IPS-15b (cell line): ENCODE measurements around the gene GHR.
"Not testable (repeated sequence)": the region's sequence is repeated elsewhere in the genome, so short reads cannot be mapped to it uniquely, and the experiment has no call there.

Experiments
- H3K27me3 ChIP-seq: one replicate; pipeline ENCODE4 v1.6.1; 2013; ENCODE audit warnings: low read length; ENCODE audit not compliant: control insufficient read depth, insufficient read depth
- H3K36me3 ChIP-seq: one replicate; pipeline ENCODE4 v1.6.1; 2013; ENCODE audit warnings: low read length; ENCODE audit not compliant: control insufficient read depth, insufficient read depth
- H3K4me1 ChIP-seq: one replicate; pipeline ENCODE4 v1.6.1; 2013; ENCODE audit warnings: mild to moderate bottlenecking, low read length; ENCODE audit not compliant: control insufficient read depth, insufficient read depth
- H3K4me3 ChIP-seq: one replicate; pipeline ENCODE4 v1.5.1; 2013; ENCODE audit warnings: low read depth, low read length
- H3K9ac ChIP-seq: one replicate; pipeline ENCODE4 v1.6.1; 2013; ENCODE audit warnings: low read depth, mild to moderate bottlenecking, low read length
- H3K9me3 ChIP-seq: one replicate; pipeline ENCODE4 v1.6.1; 2013; ENCODE audit warnings: mild to moderate bottlenecking, low read length; ENCODE audit not compliant: control insufficient read depth, insufficient read depth

The GHR gene

DNA sequence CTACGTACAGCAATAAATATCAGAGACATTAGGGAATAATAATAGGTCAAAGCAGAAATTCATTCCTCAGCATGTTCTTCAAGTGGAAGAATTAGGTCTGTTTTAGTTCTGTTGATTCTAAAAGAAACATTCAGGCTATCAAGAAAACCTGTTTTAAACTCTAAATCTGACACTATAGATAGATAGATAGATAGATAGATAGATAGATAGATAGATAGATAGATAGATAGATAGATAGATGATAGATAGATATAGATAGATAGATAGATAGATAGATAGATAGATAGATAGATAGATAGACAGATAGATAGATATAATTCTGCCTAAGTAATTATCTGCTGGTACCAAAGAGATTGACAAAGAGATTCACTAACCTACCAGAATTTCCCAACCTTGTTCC lies 155.7 kb downstream of the GHR start:
- H3K9me3 ChIP-seq, H3K4me3 ChIP-seq, H3K27me3 ChIP-seq, H3K36me3 ChIP-seq, H3K4me1 ChIP-seq, H3K9ac ChIP-seq: not testable (repeated sequence)

DNA sequence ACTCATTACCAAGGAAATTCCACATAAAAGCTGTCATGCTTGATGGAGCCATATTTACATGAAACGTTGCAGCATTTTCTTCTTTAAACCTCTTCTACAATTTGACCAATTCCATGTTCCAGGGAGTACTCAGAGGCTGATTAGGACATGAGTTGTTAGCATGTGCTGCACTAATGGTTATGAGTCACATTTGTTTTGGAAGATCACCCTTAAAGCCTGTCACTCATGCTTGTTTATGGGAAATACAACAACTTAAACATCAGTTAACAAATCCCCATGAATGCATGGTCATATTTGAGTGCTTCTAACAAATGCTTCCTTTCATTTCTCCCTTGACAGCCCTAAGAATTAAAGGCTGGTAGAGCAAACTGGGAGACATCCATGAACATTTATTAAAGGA lies 156.1 kb downstream of the GHR start:
- H3K9me3 ChIP-seq, result no peaks in the 10 kb centered on the region
- no peak overlapping the region for H3K9ac ChIP-seq
- no peaks in the 10 kb centered on the region for H3K36me3 ChIP-seq
- no peaks in the 10 kb centered on the region for H3K4me1 ChIP-seq
- no peaks in the 10 kb centered on the region for H3K27me3 ChIP-seq
- H3K4me3 ChIP-seq, result no peak overlapping the region

DNA sequence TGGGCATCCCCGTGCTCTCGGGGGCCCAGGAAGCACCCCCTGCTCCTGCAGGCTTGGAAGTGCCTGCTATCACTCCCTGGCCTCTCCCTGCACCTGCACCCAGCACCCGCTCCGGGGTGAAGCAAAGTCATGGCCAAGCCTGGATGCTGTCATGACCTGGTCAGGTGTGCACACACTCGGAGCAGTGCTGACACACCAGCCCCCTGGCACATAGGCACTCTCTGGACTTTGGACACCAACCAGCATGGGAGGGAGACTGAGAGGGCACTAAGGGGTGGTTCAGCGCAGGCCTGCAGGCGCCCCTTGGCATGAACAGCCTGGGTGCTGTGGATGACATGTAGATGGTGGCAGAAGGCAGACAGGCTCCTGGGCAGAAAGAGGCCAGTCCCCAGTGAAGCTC lies 158.6 kb downstream of the GHR start:
- no peak overlapping the region for H3K9ac ChIP-seq
- H3K27me3 ChIP-seq, result no peaks in the 10 kb centered on the region
- no peaks in the 10 kb centered on the region for H3K36me3 ChIP-seq
- no peak overlapping the region for H3K4me3 ChIP-seq
- H3K9me3 ChIP-seq, result no peaks in the 10 kb centered on the region
- no peaks in the 10 kb centered on the region for H3K4me1 ChIP-seq

DNA sequence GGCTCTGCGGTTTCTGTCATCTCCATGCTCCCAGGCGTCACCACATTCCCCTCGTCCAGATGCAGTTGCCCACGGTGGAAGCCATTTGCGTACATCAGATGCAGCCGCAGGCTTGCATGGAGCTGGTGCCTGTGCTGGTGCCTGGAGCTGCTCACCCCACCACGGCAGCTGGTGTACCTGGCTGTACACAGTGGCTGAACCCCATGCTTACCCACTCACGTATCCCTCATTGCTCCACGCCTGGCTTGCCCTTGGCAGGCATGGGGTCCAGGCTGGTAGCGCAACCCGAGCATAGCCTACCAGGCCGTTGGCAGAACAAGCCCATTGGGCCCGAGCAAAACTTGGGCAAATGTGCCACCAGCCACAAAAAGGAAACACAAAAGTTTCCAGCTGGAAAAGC lies 159.5 kb downstream of the GHR start:
- Histone ChIP-seq H3K4me1 (no peaks in the 10 kb centered on the region), H3K9ac (no peak overlapping the region), H3K27me3 (no peaks in the 10 kb centered on the region), H3K4me3 (no peak overlapping the region), H3K36me3 (no peaks in the 10 kb centered on the region), H3K9me3 (no peaks in the 10 kb centered on the region)

DNA sequence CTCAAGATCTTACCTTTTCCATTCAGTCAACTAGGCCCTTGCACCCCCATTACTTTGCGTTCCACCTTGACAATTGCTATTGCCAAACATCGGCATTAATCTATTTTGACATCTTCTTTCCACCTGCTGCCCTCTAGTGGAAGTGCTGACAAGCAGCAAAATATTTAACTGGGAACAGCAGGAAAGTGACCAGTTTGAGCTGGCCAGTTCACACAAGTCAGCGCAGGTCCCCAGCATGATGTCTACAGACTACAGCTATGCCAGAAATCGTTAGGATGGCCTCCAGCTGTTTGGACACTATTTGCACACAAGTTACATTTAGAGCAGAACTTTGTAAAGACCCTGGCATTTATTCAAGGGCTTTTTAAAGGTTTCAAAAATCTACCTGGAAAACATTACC lies 160.1 kb downstream of the GHR start:
- Histone ChIP-seq H3K9me3 (no peaks in the 10 kb centered on the region), H3K36me3 (no peaks in the 10 kb centered on the region), H3K4me3 (no peak overlapping the region), H3K27me3 (no peaks in the 10 kb centered on the region), H3K9ac (no peak overlapping the region), H3K4me1 (no peaks in the 10 kb centered on the region)

DNA sequence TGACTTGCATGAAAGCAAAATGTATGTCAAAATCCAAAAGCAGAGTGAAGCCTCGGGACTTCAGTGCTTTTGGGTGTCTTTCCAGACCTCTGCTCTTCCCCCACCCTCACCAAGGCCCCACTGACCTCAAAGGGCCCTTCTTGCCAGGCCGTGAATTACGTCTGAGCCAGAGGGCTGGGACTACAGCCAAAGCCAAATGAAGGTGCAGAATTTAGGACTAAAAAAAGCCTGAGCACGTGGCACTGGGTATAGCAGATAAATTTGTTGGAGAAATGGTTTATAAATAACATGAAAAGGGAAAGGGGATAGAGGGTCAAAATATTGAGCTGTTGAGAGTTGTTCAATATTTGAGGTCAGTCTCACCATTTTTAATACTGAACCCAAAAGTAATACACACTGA lies 163.4 kb downstream of the GHR start:
- no peak overlapping the region for H3K4me3 ChIP-seq
- no peaks in the 10 kb centered on the region for H3K27me3 ChIP-seq

DNA sequence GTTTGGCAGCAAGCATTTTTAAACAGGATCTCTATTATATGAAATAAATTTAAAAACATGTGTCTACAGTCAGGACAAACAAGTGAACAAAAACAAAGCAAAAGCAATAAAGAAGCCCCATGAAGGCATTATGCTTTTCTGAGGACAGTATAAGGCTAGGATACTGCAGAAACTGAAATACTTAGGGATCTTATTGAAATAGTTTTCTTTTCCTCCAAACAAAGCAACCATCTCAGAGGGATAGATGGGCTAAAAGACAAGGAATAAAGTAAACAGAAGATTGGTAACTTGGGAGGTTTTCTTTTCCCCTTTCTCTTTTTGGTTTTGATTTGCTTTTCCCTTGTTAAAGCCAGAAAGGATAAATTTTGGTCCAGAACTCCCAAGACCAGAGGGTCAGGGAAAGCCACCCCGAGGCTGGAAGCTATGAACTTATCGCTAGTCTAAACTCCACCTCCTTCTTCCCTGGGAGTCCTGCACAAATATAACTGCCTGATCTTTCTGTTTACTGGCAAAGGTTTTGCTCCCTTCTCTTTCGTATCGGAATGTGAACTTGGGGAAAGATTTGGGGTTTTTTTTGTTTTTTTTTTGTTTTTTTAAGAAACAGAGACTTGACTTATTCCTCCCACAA lies 164.0 kb downstream of the GHR start:
- H3K9me3 ChIP-seq, result no peaks in the 10 kb centered on the region
- H3K27me3 ChIP-seq, result no peaks in the 10 kb centered on the region
- no peak overlapping the region for H3K4me3 ChIP-seq
- no peaks in the 10 kb centered on the region for H3K36me3 ChIP-seq
- no peaks in the 10 kb centered on the region for H3K4me1 ChIP-seq
- no peak overlapping the region for H3K9ac ChIP-seq

More for the DNA sequence above, 163.4 kb downstream of the GHR start:
- Histone ChIP-seq H3K36me3 (no peaks in the 10 kb centered on the region), H3K9me3 (no peaks in the 10 kb centered on the region), H3K4me1 (no peaks in the 10 kb centered on the region), H3K9ac (no peak overlapping the region)

DNA sequence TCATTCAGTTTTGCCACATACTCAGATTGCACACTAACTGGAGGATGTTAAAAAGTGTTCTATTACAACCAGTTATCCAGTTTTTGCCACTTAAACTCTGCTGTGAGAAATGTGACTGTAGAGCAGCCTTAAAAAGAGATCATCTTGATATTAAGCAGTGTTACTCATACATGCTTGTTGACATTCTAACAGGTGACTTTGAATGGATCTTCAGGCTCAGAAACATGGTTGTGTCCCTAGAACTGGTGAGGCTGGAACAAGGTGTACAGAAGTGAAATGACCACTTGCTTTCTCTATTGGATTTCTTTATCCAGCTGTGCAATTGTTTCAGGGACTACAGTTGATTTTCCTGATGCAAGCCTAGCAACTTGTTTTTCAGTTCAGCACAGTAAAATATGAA lies 167.3 kb downstream of the GHR start:
- Histone ChIP-seq H3K9ac (no peak overlapping the region), H3K9me3 (no peaks in the 10 kb centered on the region), H3K36me3 (no peaks in the 10 kb centered on the region), H3K4me1 (no peaks in the 10 kb centered on the region), H3K4me3 (no peak overlapping the region), H3K27me3 (no peaks in the 10 kb centered on the region)

DNA sequence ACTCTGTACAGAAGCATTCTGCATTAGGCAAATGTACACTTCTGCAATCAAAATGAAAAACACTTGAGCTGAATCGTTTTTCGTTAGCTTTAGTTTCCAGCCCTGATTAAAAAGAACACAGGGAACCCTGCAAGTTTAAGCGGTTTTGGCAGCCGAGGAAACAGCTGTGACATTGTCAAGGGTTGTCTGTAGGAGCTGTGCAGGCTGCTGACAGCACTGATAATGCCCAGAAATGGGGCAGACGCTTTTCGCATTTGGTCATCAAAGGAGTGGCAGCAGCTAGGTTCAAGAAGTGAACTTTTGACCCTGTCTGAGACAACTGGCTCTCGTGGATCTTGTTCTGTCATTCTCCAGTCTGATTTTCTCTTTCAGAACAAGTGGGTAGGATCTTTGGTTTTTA lies 167.8 kb downstream of the GHR start:
- Histone ChIP-seq H3K36me3 (no peaks in the 10 kb centered on the region), H3K9me3 (no peaks in the 10 kb centered on the region), H3K4me1 (no peaks in the 10 kb centered on the region), H3K27me3 (no peaks in the 10 kb centered on the region), H3K4me3 (no peak overlapping the region), H3K9ac (no peak overlapping the region)

DNA sequence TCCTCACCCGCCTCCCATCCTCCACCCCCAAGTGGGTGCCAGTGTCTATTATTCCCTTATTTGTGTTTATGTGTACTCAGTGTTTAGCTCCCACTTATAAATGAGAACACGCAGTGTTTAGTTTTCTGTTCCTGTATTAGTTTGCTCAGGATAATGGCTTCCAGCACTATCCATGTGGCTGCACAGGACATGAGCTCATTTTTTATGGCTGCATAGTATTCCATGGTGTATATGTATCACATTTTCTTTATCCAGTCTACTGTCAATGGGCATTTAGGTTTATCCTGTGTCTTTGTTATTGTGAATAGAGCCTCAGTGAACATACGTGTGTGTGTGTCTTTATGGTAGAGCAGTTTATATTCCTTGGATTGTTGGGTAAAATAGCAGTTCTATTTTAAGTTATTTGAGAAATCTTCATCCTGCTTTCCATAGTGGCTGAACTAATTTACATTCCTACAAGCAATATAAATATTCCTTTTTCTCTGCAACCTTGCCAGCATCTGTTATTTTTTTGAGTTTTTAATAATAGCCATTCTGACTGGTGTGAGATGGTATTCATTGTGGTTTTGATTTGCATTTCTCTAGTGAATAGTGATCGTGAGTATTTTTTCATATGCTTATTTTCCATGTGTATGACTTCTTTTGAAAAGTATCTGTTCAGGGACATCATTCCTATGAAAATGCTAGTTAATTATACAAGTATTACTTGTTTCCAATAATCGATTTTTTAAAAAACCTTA lies 169.3 kb downstream of the GHR start:
- Histone ChIP-seq H3K9me3 (no peaks in the 10 kb centered on the region), H3K4me1 (no peaks in the 10 kb centered on the region), H3K27me3 (no peaks in the 10 kb centered on the region), H3K9ac (no peak overlapping the region), H3K36me3 (no peaks in the 10 kb centered on the region), H3K4me3 (no peak overlapping the region)

DNA sequence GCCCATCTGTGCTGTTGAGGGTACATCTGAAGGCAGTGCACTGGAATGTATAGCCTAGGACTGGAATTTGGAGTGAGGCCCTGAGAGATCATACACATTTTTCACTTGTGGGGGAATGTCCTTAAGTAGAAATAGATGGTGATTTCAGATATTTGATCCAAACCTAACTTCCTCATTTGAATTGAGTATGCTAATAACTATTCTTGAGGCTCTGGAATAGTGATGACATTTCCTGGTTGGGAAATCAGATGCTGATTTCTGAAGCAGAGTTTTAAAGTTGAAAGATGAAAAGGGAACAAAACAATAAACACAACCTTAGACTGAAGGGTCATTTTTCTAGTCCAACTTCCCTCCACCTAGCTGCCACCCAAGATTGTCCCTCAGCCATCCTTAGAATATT lies 170.4 kb downstream of the GHR start:
- no peak overlapping the region for H3K9ac ChIP-seq

DNA sequence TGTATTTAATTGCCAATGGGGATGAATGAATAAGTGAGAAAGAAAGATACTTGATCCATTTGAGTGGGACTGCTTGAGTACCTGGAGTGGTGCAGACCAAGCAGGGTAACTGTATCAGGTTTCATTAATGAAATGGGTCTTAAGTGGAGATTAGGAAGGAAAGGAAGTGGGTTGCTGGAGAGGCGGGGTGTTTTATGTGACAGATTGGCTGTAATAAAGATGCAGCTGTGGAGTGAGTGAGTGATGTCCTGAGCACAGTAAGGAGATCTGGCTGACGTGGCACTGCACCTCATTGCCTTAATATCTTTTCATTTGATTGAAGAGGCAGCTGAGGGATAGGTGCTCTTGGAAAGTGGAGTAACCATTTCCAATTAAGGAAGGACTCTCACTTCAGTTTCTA lies 172.4 kb downstream of the GHR start:
- Histone ChIP-seq H3K36me3 (no peaks in the 10 kb centered on the region), H3K4me1 (no peaks in the 10 kb centered on the region), H3K27me3 (no peaks in the 10 kb centered on the region), H3K9me3 (no peaks in the 10 kb centered on the region), H3K4me3 (no peak overlapping the region), H3K9ac (no peak overlapping the region)

More for the DNA sequence above, 170.4 kb downstream of the GHR start:
- Histone ChIP-seq H3K9me3 (no peaks in the 10 kb centered on the region), H3K4me1 (no peaks in the 10 kb centered on the region), H3K36me3 (no peaks in the 10 kb centered on the region), H3K4me3 (no peak overlapping the region), H3K27me3 (no peaks in the 10 kb centered on the region)
